ENCODE measurements around the gene ANKS4B. TPM values are rescaled to one million over a fixed set of nuclear protein-coding genes. Genes with fewer than 3 reads are reported as not detected.
"Not testable (repeated sequence)": the region's sequence is repeated elsewhere in the genome, so short reads cannot be mapped to it uniquely, and the experiment has no call there.

ANKS4B gene, protein sequence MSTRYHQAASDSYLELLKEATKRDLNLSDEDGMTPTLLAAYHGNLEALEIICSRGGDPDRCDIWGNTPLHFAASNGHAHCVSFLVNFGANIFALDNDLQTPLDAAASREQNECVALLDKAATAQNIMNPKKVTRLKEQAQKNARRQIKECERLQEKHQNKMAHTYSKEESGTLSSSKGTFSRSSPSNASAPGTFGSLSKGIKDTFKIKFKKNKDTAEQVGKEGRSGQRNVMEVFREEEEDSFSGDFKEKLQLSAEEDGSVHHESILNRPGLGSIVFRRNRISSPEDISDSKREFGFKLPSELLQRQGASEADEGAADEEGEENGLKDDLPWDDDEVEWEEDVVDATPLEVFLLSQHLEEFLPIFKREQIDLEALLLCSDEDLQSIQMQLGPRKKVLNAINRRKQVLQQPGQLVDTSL
- not detected for polyA plus RNA-seq

- Mint-ChIP-seq H3K36me3 (no peaks in the 10 kb centered on the region), H3K27ac (no peak within 1 kb of the TSS), H3K27me3 (peaks cover 19% of the 10 kb centered on the region), H3K4me3 (no peak within 1 kb of the TSS), H3K4me1 (no peaks in the 10 kb centered on the region), H3K9me3 (peaks cover 0 to 2% (median 1%) of the 10 kb centered on the region in 3 donors)
Observed at GRCh38 chr16:21233521-21234150, at the start of gene ANKS4B. ANKS4B (plus strand) TSS chr16:21233699; CDS start chr16:21233738, 39 bp downstream.

DNA sequence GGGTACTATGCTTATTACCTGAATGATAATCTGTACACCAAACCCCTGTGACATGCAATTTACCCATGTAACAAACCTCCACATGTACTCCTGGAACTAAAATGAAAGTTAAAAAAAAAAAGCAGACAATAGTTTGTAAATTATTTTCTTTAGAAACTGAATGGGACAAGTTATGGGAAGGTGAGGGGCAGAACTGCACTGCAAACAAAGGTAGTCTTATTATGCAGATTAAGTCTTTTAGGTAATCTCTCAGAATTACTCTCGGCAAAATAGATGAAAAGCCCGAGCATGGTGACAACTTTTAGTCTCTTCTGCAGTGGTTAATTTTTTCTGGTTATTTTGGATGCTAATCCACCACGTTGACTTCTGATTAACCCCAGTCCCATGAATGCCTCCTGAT lies 49.5 kb upstream of the ANKS4B start:
- H3K9me3 Mint-ChIP-seq, result peaks cover 2 to 17% (median 6%) of the 10 kb centered on the region in 3 donors
- no peak overlapping the region for H3K27ac Mint-ChIP-seq
- H3K4me1 Mint-ChIP-seq, result peaks cover 10 to 23% (median 11%) of the 10 kb centered on the region in 3 donors

DNA sequence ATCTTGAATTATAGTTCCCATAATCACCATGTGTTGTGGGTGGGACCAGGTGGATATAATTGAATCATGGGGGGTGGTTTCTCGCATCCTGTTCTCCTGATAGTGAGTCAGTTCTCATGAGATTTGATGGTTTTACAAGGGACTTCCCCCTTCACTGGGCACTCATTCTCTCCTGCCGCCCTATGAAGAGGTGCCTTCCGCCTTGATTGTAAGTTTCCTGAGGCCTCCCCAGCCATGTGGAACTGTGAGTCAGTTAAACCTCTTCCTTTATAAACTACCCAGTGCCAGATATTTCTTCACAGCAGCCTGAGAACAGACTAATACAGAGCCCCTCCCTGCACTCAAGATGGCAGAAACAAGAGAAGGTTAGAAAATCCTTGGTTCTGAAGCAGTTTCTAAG lies 48.7 kb upstream of the ANKS4B start:
- Mint-ChIP-seq H3K36me3 (peaks cover 13% of the 10 kb centered on the region), H3K27me3 (peaks cover 1% of the 10 kb centered on the region), H3K4me3 (no peak overlapping the region), H3K9me3 (peaks cover 2 to 17% (median 6%) of the 10 kb centered on the region in 3 donors), H3K27ac (peak overlapping the region; percentile 31 to 82 (median 59)), H3K4me1 (peaks cover 10 to 27% (median 11%) of the 10 kb centered on the region in 3 donors)

More for the DNA sequence above, 49.5 kb upstream of the ANKS4B start:
- Mint-ChIP-seq H3K36me3 (peaks cover 13% of the 10 kb centered on the region), H3K27me3 (peaks cover 1% of the 10 kb centered on the region), H3K4me3 (no peak overlapping the region)

- H3K27ac Mint-ChIP-seq, result peak overlapping the region in 1 of 3 donors; percentile 31
- peaks cover 10 to 27% (median 11%) of the 10 kb centered on the region in 3 donors for H3K4me1 Mint-ChIP-seq
- peaks cover 1% of the 10 kb centered on the region for H3K27me3 Mint-ChIP-seq
- H3K4me3 Mint-ChIP-seq, result no peak overlapping the region
- H3K9me3 Mint-ChIP-seq, result peaks cover 2 to 21% (median 8%) of the 10 kb centered on the region in 3 donors
- peaks cover 13% of the 10 kb centered on the region for H3K36me3 Mint-ChIP-seq
Observed at GRCh38 chr16:21185659-21186325, 47.7 kb upstream of the ANKS4B start.

DNA sequence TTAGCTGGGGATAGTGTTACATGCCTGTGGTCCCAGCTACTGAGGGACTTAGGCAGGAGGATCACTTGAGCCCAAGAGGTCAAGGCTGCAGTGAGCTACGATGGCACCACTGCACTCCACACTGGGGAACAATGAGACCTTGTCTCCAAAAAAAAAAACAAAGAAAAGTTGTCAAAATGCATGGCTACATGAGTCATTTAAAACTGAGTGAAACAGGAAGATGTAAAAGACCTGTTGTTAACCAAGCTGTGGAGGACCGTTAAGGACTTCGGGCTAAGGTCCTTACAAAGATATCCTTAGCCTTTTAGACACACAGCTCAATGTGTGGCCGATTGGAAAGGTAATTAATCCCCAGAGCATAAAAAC lies 47.2 kb upstream of the ANKS4B start:
- H3K36me3 Mint-ChIP-seq, result peaks cover 8% of the 10 kb centered on the region
- peaks cover 2 to 21% (median 8%) of the 10 kb centered on the region in 3 donors for H3K9me3 Mint-ChIP-seq
- no peak overlapping the region for H3K27ac Mint-ChIP-seq
- H3K4me3 Mint-ChIP-seq, result no peak overlapping the region
- peaks cover 1% of the 10 kb centered on the region for H3K27me3 Mint-ChIP-seq
- H3K4me1 Mint-ChIP-seq, result peaks cover 10 to 27% (median 11%) of the 10 kb centered on the region in 3 donors

DNA sequence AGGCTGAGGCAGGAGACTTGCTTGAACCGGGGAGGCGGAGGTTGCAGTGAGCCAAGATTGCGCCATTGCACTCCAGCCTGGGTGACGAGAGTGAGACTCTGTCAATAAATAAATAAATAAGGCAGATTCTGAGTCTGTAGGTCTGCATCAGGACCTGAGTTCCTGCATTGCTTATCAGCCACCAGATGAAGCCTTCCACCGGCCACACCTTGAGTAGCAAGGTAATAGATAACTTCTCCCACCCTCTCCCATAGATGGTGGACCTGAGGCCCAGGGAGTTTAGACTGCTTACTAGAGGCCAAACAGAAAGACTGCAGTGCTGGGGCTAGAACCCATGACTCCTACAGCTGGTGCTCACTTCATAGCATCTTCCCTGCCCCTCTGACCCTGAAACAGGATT lies 44.2 kb upstream of the ANKS4B start:
- peaks cover 10 to 23% (median 10%) of the 10 kb centered on the region in 3 donors for H3K4me1 Mint-ChIP-seq
- peaks cover 4% of the 10 kb centered on the region for H3K36me3 Mint-ChIP-seq
- no peak overlapping the region for H3K4me3 Mint-ChIP-seq
- H3K9me3 Mint-ChIP-seq, result peaks cover 0 to 13% (median 8%) of the 10 kb centered on the region in 3 donors
- no peak overlapping the region for H3K27ac Mint-ChIP-seq
- peaks cover 4% of the 10 kb centered on the region for H3K27me3 Mint-ChIP-seq

DNA sequence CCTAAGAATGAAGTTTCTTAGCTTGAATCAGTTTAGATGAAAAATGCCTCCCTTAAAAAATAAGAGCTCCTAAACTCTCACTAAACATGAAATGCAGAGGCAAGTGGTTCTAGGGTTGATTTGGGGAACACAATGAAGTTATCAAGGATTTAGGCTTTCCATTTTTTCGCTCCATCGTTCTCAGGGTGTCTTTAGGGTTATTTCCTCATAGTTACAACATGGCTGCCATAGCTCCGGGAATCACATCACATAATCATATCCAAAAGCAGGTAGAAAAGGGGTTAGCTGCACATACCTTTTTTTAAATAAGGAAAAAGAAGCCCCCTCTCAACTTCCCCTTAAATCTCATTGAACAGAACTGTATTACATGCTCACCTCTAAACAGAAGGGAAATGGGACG lies 43.5 kb upstream of the ANKS4B start:
- Mint-ChIP-seq H3K36me3 (peaks cover 3% of the 10 kb centered on the region), H3K4me3 (no peak overlapping the region), H3K4me1 (peaks cover 3 to 21% (median 7%) of the 10 kb centered on the region in 3 donors), H3K9me3 (peaks cover 0 to 7% (median 7%) of the 10 kb centered on the region in 3 donors), H3K27ac (no peak overlapping the region), H3K27me3 (peaks cover 4% of the 10 kb centered on the region)

DNA sequence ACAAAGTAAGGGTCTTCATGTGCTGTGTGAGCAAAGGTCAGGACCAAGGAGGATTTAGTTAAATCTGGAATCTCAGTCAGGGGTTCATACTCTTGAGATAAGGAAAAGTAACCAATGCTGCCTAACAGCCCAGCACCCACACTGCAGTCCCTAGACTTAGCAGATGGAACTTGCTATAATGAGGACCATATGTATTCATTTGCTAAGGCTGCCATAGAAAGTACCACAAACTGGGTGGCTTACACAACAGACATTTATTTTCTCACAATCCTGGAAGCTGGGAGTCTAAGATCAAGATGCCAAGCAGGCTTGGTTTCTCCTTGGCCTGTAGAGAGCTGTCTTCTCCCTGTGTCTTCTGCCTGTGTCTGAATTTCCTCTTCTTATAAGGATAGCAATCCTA lies 42.9 kb upstream of the ANKS4B start:
- Mint-ChIP-seq H3K9me3 (peaks cover 0 to 7% (median 4%) of the 10 kb centered on the region in 3 donors), H3K4me3 (no peak overlapping the region), H3K27ac (no peak overlapping the region), H3K36me3 (no peaks in the 10 kb centered on the region), H3K27me3 (peaks cover 4% of the 10 kb centered on the region), H3K4me1 (peaks cover 2 to 18% (median 7%) of the 10 kb centered on the region in 3 donors)

DNA sequence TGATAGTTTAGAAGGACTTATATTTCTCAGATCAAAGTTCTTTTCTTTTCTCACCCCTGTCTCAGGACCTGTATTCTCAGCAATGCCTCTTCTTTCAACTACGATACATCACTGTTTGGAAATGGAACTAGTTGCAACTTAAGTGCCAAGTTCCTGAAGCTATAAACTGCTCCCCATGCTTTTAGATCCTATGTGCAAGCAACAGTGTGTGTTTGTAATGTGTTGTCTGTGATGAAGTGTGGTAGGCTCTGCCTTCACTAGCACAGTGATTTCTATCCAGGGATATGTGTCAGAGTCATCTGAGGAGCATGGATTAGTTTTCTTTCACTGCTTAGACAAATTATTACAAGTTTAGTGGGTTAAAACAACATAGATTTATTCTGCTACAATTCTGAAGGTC lies 40.5 kb upstream of the ANKS4B start:
- peaks cover 14% of the 10 kb centered on the region for H3K27me3 Mint-ChIP-seq
- H3K9me3 Mint-ChIP-seq, result peaks cover 0 to 4% (median 3%) of the 10 kb centered on the region in 3 donors
- peaks cover 6 to 19% (median 12%) of the 10 kb centered on the region in 3 donors for H3K4me1 Mint-ChIP-seq
- H3K36me3 Mint-ChIP-seq, result no peaks in the 10 kb centered on the region
- no peak overlapping the region for H3K4me3 Mint-ChIP-seq
- H3K27ac Mint-ChIP-seq, result no peak overlapping the region

DNA sequence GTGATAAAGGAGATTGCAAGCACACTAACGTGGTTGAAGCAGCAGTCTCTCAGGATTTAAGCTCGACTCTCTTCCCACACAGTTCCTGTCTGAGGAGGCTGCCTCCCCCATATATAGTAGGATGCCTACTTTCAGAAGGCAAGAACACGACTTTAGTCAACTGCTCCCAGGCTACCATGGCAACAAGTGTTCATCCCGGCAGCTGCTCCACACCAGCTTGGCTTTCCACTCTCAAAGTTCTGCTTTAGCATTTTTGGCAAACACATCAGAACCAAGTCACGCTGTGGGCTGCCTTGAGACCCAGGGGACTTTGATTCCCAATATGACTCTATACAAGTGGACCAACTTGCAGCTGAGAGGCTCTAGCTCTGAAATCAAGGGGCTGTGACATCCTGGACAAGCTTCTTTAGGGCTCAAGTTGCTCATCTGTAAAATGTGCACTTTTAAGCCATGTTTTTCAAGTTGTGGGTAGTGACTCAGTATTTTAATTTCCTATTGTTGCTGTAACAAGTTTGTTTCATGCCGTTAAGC lies 38.7 kb upstream of the ANKS4B start:
- no peak overlapping the region for H3K27ac Mint-ChIP-seq
- peaks cover 20% of the 10 kb centered on the region for H3K27me3 Mint-ChIP-seq
- no peaks in the 10 kb centered on the region for H3K36me3 Mint-ChIP-seq
- peaks cover 3 to 10% (median 8%) of the 10 kb centered on the region in 3 donors for H3K4me1 Mint-ChIP-seq
- peaks cover 0 to 4% (median 3%) of the 10 kb centered on the region in 3 donors for H3K9me3 Mint-ChIP-seq
- H3K4me3 Mint-ChIP-seq, result no peak overlapping the region

- H3K4me3 Mint-ChIP-seq, H3K27ac Mint-ChIP-seq, H3K9me3 Mint-ChIP-seq, H3K4me1 Mint-ChIP-seq, H3K36me3 Mint-ChIP-seq: not testable (repeated sequence)
- peaks cover 20% of the 10 kb centered on the region for H3K27me3 Mint-ChIP-seq
Observed at GRCh38 chr16:21195330-21195729, 38.2 kb upstream of the ANKS4B start.

GRCh38 chr16:21197112-21197511 lies 36.4 kb upstream of the ANKS4B start:
- no peaks in the 10 kb centered on the region for H3K36me3 Mint-ChIP-seq
- no peaks in the 10 kb centered on the region for H3K9me3 Mint-ChIP-seq
- no peak overlapping the region for H3K27ac Mint-ChIP-seq
- H3K4me3 Mint-ChIP-seq, result no peak overlapping the region
- peaks cover 20% of the 10 kb centered on the region for H3K27me3 Mint-ChIP-seq
- peaks cover 3 to 10% (median 8%) of the 10 kb centered on the region in 3 donors for H3K4me1 Mint-ChIP-seq

DNA sequence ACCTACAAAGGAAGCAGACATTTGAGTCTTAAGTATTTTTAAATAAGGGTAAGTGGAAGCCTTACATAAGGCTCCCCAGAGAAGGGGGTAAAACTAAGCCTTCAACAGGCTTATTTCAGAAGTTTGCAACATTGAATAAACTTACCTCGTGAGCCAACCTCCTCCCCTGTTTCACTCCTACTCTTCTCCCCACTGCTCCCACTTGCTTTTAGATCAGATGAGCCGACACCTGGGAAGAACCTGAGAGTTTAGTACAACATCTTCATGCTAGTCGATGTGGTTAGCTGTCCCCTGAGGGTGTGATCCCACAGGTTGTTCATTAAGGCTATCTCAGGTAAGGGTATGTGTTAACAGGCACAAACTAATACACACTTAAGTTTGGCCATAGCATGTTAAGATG lies 35.9 kb upstream of the ANKS4B start:
- H3K27me3 Mint-ChIP-seq, result peaks cover 18% of the 10 kb centered on the region
- peaks cover 3 to 10% (median 8%) of the 10 kb centered on the region in 3 donors for H3K4me1 Mint-ChIP-seq
- no peaks in the 10 kb centered on the region for H3K9me3 Mint-ChIP-seq
- H3K27ac Mint-ChIP-seq, result no peak overlapping the region
- H3K36me3 Mint-ChIP-seq, result no peaks in the 10 kb centered on the region
- no peak overlapping the region for H3K4me3 Mint-ChIP-seq

- Mint-ChIP-seq H3K4me1 (peaks cover 3 to 7% (median 7%) of the 10 kb centered on the region in 3 donors), H3K27me3 (peaks cover 18% of the 10 kb centered on the region), H3K27ac (no peak overlapping the region), H3K9me3 (no peaks in the 10 kb centered on the region), H3K36me3 (no peaks in the 10 kb centered on the region), H3K4me3 (no peak overlapping the region)
Observed at GRCh38 chr16:21199607-21200218, 33.8 kb upstream of the ANKS4B start.
